Spleen (tissue), 7 donors: ENCODE data around the gene PPM1B.

ENCODE experiments used
- CTCF ChIP-seq, 11 experiments: fragments of 200-600 bp in 7 of 11; fragments of 450-650 bp in 4 of 11; sonication (generic) in 4 of 11; IDR thresholded peaks in 8 of 11; conservative IDR thresholded peaks in 3 of 11; 1 replicate in 7 of 11; 2 replicates in 4 of 11; pipeline versions ENCODE4 v1.4.0 to v1.8.0; 2016 to 2021; ENCODE audit warnings: antibody characterized with exemption in 11 of 11, inconsistent platforms in 4 of 11, mild to moderate bottlenecking in 1 of 11
- POLR2A ChIP-seq, 3 donors: fragments of 450-650 bp; IDR thresholded peaks; one replicate each; pipeline ENCODE4 v1.5.1; 2017; ENCODE audit warnings: antibody characterized with exemption in 3 of 3, mild to moderate bottlenecking in 1 of 3
- donor health status: DM: no; HTN: no; CAD: no; lungs with moderate emphysema.
- donor health status: DM: no; HTN: no; CAD: no.
- donor health status: DM: no; HTN: no; CAD: no.

- TF ChIP-seq POLR2A (IDR thresholded peaks at IDR 0.05) (no peak), CTCF (IDR thresholded peaks at IDR 0.05 in 8 of 11, conservative IDR thresholded peaks at IDR 0.05 in 3 of 11) (no peak)
Observed at GRCh38 chr2:44190526-44190925, 21.9 kb downstream of the PPM1B start.
